Epithelial cell of esophagus (primary cell): ENCODE results near the gene ATP5IF1.
A peak's percentile ranks its signal among the peaks of the same experiment; 100 is the strongest.

Experiments
- DNase-seq: peaks from one replicate; pipeline ENCODE4 v3.0.0; 2010; ENCODE audit warnings: low read depth
- H3K4me3 ChIP-seq: 2 replicates; pipeline ENCODE4 v1.5.1; 2011; ENCODE audit warnings: mild to moderate bottlenecking, low read length, control low read depth
- CTCF ChIP-seq: IDR thresholded peaks from 2 replicates; pipeline ENCODE4 v1.5.1; 2011; ENCODE audit warnings: low read depth, mild to moderate bottlenecking, low read length, control low read depth, inconsistent platforms; ENCODE audit not compliant: insufficient read depth; ENCODE audit errors: missing control alignments

Gene ATP5IF1

GRCh38 chr1:28257736-28258135 is 21.8 kb downstream of the ATP5IF1 start:
- no peak for DNase-seq
- no peak overlapping the region for H3K4me3 ChIP-seq
- no peak for TF ChIP-seq CTCF

GRCh38 chr1:28258628-28259251 is 22.8 kb downstream of the ATP5IF1 start:
- DNase-seq = peak; percentile 54
- TF ChIP-seq CTCF = no peak
- H3K4me3 ChIP-seq = peak overlapping the region; percentile 13

- TF ChIP-seq CTCF = no peak
Measured at GRCh38 chr1:28259252-28259933, 23.5 kb downstream of the ATP5IF1 start, which contains the start of gene SESN2. SESN2 (plus strand) TSS chr1:28259518; CDS start chr1:28259848, 330 bp downstream.

GRCh38 chr1:28259934-28260802 is 24.2 kb downstream of the ATP5IF1 start:
- H3K4me3 ChIP-seq = peak overlapping the region; percentile 94
- no peak for TF ChIP-seq CTCF
- DNase-seq = peak; percentile 92

More at GRCh38 chr1:28259252-28259933, 23.5 kb downstream of the ATP5IF1 start, which contains the start of gene SESN2:
- peak; percentile 100 for DNase-seq
- H3K4me3 ChIP-seq = peak within 1 kb of the TSS; percentile 94

- no peak for TF ChIP-seq CTCF
- DNase-seq = no peak
- H3K4me3 ChIP-seq = peak overlapping the region; percentile 94
Measured at GRCh38 chr1:28260803-28261174, 24.9 kb downstream of the ATP5IF1 start.

- H3K4me3 ChIP-seq = no peak overlapping the region
- no peak for TF ChIP-seq CTCF
- DNase-seq = no peak
Measured at GRCh38 chr1:28264897-28265296, 29.0 kb downstream of the ATP5IF1 start.
